Measurements from ENCODE around the gene PCNX4.

- no peak for TF ChIP-seq CTCF (IDR thresholded peaks at IDR 0.05)
- TF ChIP-seq EP300 (IDR thresholded peaks at IDR 0.05): no peak
Observed at GRCh38 chr14:60153991-60154390, 62.3 kb downstream of the PCNX4 start.

Measured in ovary (tissue), 3 donors.